Stimulated activated CD8-positive, alpha-beta memory T cell treated with anti-CD3 and anti-CD28 coated beads, Interleukin-15, amount 100 ng/mL, for 48 hours (primary cell): ENCODE data around the gene TMC1.
"Not testable (repeated sequence)": the region's sequence is repeated elsewhere in the genome, so short reads cannot be mapped to it uniquely, and the experiment has no call there.

Experiments used
- DNase-seq, 2 donors: peaks; one replicate each; pipeline ENCODE4 v3.0.0-alpha.2; 2020; ENCODE audit warnings: low read depth in 2 of 2

The TMC1 gene

GRCh38 chr9:72521416-72521815 lies at the start of gene TMC1:
Gene TMC1, plus strand, starts transcription at chr9:72521608. Its CDS starts 127,041 bp downstream, at chr9:72648649.
- not testable (repeated sequence) for DNase-seq

GRCh38 chr9:72473474-72474261 lies 47.7 kb upstream of the TMC1 start:
- DNase-seq = no peak

- DNase-seq = no peak
Measured at GRCh38 chr9:72474676-72475075, 46.7 kb upstream of the TMC1 start.

- DNase-seq = no peak
Measured at GRCh38 chr9:72476100-72476499, 45.3 kb upstream of the TMC1 start.

- DNase-seq = peak in 1 of 2 donors; percentile 30
Measured at GRCh38 chr9:72476617-72477437, 44.6 kb upstream of the TMC1 start.

DNA sequence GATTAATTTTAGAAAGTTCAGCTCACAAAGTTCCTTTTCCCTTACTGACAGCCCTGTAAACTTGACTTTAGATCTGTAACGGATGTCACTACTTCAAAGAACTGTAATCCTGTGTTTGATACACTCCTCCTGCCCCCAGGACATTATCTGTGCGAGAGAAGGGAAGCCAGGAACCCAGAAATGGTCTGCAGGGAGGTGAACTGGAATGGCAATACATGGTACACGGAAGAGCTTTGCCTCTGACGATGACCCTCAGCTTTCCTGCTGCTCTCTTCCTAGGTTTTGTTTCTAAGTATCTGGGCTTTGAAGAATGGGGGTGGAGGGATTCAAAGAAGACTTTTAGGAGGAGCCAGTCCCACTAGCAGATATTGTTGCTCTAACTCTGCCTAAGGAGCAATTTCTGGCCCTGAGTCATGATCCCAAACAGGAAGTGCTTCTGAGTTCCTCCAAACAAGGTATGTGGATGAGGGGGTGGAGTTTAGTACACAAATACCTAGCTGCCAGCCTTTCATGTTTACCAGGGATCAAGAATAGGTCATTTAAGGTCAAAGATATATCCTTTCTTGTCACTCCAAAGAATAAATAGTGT lies 43.4 kb upstream of the TMC1 start:
- no peak for DNase-seq

GRCh38 chr9:72478966-72479365 lies 42.4 kb upstream of the TMC1 start:
- no peak for DNase-seq

DNA sequence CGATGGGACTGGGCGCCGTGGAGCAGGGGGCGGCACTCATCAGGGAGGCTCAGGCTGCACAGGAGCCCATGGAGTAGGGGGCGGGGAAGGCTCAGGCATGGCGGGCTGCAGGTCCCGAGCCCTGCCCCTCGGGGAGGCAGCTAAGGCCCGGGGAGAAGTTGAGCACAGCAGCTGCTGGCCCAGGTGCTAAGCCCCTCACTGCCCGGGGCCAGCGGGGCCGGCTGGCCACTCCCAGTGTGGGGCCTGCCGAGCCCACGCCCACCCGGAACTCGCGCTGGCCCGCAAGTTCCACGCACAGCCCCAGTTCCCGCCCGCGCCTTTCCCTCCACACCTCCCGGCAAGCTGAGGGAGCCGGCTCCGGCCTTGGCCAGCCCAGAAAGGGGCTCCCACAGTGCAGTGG lies 41.1 kb upstream of the TMC1 start:
- DNase-seq = not testable (repeated sequence)

GRCh38 chr9:72480921-72481320 lies 40.5 kb upstream of the TMC1 start:
- DNase-seq = no peak

GRCh38 chr9:72485821-72486593 lies 35.4 kb upstream of the TMC1 start:
- DNase-seq = no peak

GRCh38 chr9:72486594-72486955 lies 34.8 kb upstream of the TMC1 start:
- DNase-seq = no peak

DNA sequence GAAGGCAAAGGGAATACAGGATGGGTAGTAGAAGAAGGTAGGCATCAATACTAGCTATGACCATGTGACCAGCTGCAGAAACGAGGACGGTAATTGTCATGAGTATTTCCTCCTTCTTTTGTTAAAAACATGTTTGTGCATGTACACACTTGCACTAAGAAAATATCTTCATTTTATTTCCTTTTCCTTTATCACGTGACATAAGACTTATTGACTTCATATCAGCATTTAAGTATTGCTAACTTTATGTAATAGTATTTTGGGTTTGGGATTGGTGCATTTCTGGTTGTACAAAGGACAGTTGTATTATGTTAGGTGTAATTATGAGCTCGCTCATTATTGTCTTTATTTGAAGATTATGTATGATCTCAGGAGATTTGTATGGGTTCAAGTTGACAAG lies 33.7 kb upstream of the TMC1 start:
- DNase-seq = not testable (repeated sequence)

DNA sequence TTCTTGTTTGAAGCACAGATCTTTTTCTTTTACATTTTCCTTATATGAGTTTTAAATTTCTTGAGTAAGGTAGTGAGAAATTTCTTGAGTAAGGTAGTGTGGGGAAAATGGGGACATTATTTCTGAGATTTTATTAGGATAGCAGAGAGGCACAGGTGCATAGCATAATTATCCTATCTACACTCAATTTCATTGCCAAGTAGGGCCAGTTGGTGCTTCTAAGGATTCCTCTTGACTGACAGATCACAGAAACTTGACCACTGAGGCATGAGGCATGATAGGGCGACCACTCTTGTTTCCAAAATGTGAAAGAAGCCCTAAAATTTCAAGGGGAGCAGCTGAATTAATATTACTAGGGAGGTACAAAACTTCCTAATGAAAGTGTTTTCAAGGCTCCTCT lies 31.4 kb upstream of the TMC1 start:
- no peak for DNase-seq

GRCh38 chr9:72491242-72491641 lies 30.2 kb upstream of the TMC1 start:
- no peak for DNase-seq

- no peak for DNase-seq
Measured at GRCh38 chr9:72494051-72494450, 27.4 kb upstream of the TMC1 start.

GRCh38 chr9:72497447-72498046 lies 23.9 kb upstream of the TMC1 start:
- no peak for DNase-seq

DNA sequence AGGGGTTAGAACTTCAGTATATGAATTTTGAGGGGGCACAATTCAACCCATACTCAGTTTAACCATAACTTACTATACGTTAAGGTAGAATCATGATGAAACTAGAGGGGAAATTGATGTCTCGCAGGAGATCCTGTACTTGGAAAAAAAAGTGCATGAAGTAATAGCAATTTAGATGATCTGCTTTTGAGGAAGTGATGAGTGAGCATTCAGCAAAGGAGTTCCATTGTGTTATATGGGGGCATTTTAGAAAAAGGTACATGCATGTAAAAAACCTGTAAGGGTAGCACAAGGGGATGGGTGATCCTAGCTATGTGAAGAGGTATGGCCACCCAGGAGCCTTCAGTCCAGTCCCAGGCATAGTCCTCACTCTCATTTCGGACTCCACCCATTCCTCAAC lies 14.8 kb upstream of the TMC1 start:
- no peak for DNase-seq

GRCh38 chr9:72509053-72509452 lies 12.4 kb upstream of the TMC1 start:
- no peak for DNase-seq

GRCh38 chr9:72509635-72510034 lies 11.8 kb upstream of the TMC1 start:
- no peak for DNase-seq

DNA sequence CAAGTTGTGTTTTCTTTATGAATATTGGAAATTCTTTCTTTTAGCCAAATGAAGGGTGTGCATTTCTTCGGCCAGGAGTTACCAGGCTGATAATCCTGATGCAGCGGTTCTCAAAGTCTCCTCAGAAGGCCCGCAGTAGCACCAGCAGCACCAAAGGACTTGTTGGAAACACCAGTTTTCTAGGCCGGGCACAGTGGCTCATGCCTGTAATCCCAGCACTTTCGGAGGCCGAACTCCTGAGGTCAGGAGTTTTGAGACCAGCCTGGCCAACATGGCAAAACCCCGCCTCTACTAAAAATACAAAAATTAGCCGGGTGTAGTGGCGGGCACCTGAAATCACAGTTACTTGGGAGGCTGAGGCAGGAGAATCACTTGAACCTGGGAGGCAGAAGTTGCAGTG lies 397 bp upstream of the TMC1 start:
- DNase-seq = not testable (repeated sequence)

GRCh38 chr9:72524820-72525540 lies 3.6 kb downstream of the TMC1 start:
- DNase-seq = peak in 1 of 2 donors; percentile 4
